Trophoblast cell (in vitro differentiated cells and primary cell): ENCODE measurements around the gene OR51D1.

Experiments
- DNase-seq, 2 donors: peaks; one replicate each; pipeline ENCODE4 v3.0.0-alpha.2; 2016
- H2AFZ ChIP-seq: 2 replicates; pipeline ENCODE4 v1.6.1; 2013; ENCODE audit warnings: low read length, moderate library complexity, mild to moderate bottlenecking; ENCODE audit not compliant: insufficient read depth, poor library complexity
- H2AK5ac ChIP-seq: 2 replicates; pipeline ENCODE4 v1.6.1; 2013; ENCODE audit warnings: mild to moderate bottlenecking, low read length
- H2BK120ac ChIP-seq: 2 replicates; pipeline ENCODE4 v1.6.1; 2013; ENCODE audit warnings: low read length, mild to moderate bottlenecking, moderate library complexity; ENCODE audit not compliant: insufficient read depth, poor library complexity
- H2BK12ac ChIP-seq: 2 replicates; pipeline ENCODE4 v1.6.1; 2013; ENCODE audit warnings: mild to moderate bottlenecking, low read length, moderate library complexity
- H2BK5ac ChIP-seq: 2 replicates; pipeline ENCODE4 v1.6.1; 2013; ENCODE audit warnings: low read length, low read depth, moderate library complexity, mild to moderate bottlenecking; ENCODE audit not compliant: poor library complexity
- H3K14ac ChIP-seq: 2 replicates; pipeline ENCODE4 v1.6.1; 2013; ENCODE audit warnings: mild to moderate bottlenecking, low read length
- H3K18ac ChIP-seq: 2 replicates; pipeline ENCODE4 v1.6.1; 2013; ENCODE audit warnings: mild to moderate bottlenecking, low read length
- H3K23ac ChIP-seq: 2 replicates; pipeline ENCODE4 v1.6.1; 2013; ENCODE audit warnings: low read length
- H3K27ac ChIP-seq: 2 replicates; pipeline ENCODE4 v1.5.1; 2013; ENCODE audit warnings: low read depth, mild to moderate bottlenecking, inconsistent platforms, low read length, moderate library complexity
- H3K27me3 ChIP-seq: 2 replicates; pipeline ENCODE4 v1.6.1; 2013; ENCODE audit warnings: inconsistent platforms, mild to moderate bottlenecking, low read length, moderate library complexity; ENCODE audit not compliant: insufficient read depth
- H3K36me3 ChIP-seq, 2 experiments: 1 replicate in 1 of 2; 2 replicates in 1 of 2; pipeline ENCODE4 v1.6.1; 2013; ENCODE audit warnings: low read length in 2 of 2, mild to moderate bottlenecking in 2 of 2, moderate library complexity in 1 of 2; ENCODE audit not compliant: insufficient read depth in 2 of 2, control insufficient read depth in 1 of 2
- H3K4ac ChIP-seq: 2 replicates; pipeline ENCODE4 v1.6.1; 2013; ENCODE audit warnings: low read depth, mild to moderate bottlenecking, low read length, moderate library complexity
- H3K4me1 ChIP-seq, 2 experiments: 1 replicate in 1 of 2; 2 replicates in 1 of 2; pipeline ENCODE4 v1.6.1; 2013; ENCODE audit warnings: low read length in 2 of 2, mild to moderate bottlenecking in 2 of 2, moderate library complexity in 1 of 2; ENCODE audit not compliant: insufficient read depth in 2 of 2, control insufficient read depth in 1 of 2
- H3K4me2 ChIP-seq: 2 replicates; pipeline ENCODE4 v1.6.1; 2013; ENCODE audit warnings: inconsistent platforms, mild to moderate bottlenecking, low read length, moderate library complexity
- H3K4me3 ChIP-seq: 2 replicates; pipeline ENCODE4 v1.5.1; 2013; ENCODE audit warnings: mild to moderate bottlenecking, low read depth, low read length, inconsistent platforms
- H3K79me1 ChIP-seq: one replicate; pipeline ENCODE4 v1.6.1; 2013; ENCODE audit warnings: low read length
- H3K79me2 ChIP-seq: 2 replicates; pipeline ENCODE4 v1.6.1; 2013; ENCODE audit warnings: low read length, mild to moderate bottlenecking; ENCODE audit not compliant: control insufficient read depth, insufficient read depth, poor library complexity
- H3K9ac ChIP-seq: 2 replicates; pipeline ENCODE4 v1.6.1; 2013; ENCODE audit warnings: mild to moderate bottlenecking, low read length
- H3K9me3 ChIP-seq: 2 replicates; pipeline ENCODE4 v1.6.1; 2013; ENCODE audit warnings: low read depth, mild to moderate bottlenecking, control low read depth, inconsistent platforms, low read length; ENCODE audit not compliant: insufficient read depth
- H4K12ac ChIP-seq: 2 replicates; pipeline ENCODE4 v1.6.1; 2013; ENCODE audit warnings: low read depth, mild to moderate bottlenecking, low read length, moderate library complexity
- H4K8ac ChIP-seq: 2 replicates; pipeline ENCODE4 v1.6.1; 2013; ENCODE audit warnings: low read depth, mild to moderate bottlenecking, low read length, moderate library complexity
- H4K91ac ChIP-seq: one replicate; pipeline ENCODE4 v1.6.1; 2013; ENCODE audit warnings: low read depth, mild to moderate bottlenecking, low read length, moderate library complexity
- WGBS: extraction: QIAGEN DNeasy Blood & Tissue Kit; methylation state at CpG from one replicate; pipeline ENCODE4 v1.1.7; 2013; ENCODE audit warnings: missing lambda C conversion rate; ENCODE audit not compliant: insufficient read length, insufficient coverage; ENCODE audit errors: extremely low coverage; 5-methylcytosine and 5-hydroxymethylcytosine counted together

The OR51D1 gene

DNA sequence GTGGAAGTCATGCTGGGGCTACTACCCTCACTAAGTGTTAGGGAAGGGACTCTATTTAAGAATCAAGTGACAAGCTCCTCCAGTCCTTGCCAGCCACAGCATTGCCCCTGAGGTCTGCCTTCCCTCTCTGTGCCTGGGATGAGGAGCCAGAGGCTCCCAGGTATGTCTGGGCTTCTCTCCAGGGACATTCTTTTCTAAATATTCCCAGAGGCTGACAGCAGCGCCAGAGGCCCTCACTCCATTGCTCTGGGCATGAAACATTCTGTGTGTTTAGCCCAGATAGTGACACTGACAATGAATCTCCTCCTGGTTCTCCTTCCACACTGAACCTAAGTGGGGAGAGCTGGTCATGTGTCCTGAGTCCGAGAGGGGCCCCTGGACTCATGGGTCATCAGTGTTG, 8.7 kb downstream of the OR51D1 start:
- Histone ChIP-seq H3K18ac (no peak overlapping the region), H2AFZ (no peak overlapping the region), H3K27me3 (no peaks in the 10 kb centered on the region), H3K36me3 (no peaks in the 10 kb centered on the region), H3K14ac (no peak overlapping the region), H2BK5ac (no peak overlapping the region), H3K4me1 (peaks cover 7 to 8% of the 10 kb centered on the region in 2 experiments), H3K4me3 (no peak overlapping the region), H4K12ac (no peak overlapping the region), H2BK120ac (no peak overlapping the region), H3K79me1 (no peaks in the 10 kb centered on the region), H2BK12ac (no peak overlapping the region), H3K23ac (no peak overlapping the region), H3K79me2 (no peaks in the 10 kb centered on the region), H3K27ac (no peak overlapping the region), H3K9ac (no peak overlapping the region), H4K91ac (no peak overlapping the region), H3K9me3 (peaks cover 2% of the 10 kb centered on the region), H3K4ac (no peak overlapping the region), H2AK5ac (no peak overlapping the region), H3K4me2 (no peak overlapping the region), H4K8ac (no peak overlapping the region)
- no CpG with 5 or more reads among the region's 2 CpGs for WGBS
- no peak for DNase-seq

- no peak overlapping the region for H3K27ac ChIP-seq
- no peak overlapping the region for H2BK120ac ChIP-seq
- no peak overlapping the region for H4K12ac ChIP-seq
- H3K79me1 ChIP-seq: no peaks in the 10 kb centered on the region
- no peak overlapping the region for H3K18ac ChIP-seq
- H2BK5ac ChIP-seq: no peak overlapping the region
- H2AFZ ChIP-seq: no peak overlapping the region
- no peaks in the 10 kb centered on the region for H3K36me3 ChIP-seq
- no peaks in the 10 kb centered on the region for H3K27me3 ChIP-seq
- no peak overlapping the region for H2AK5ac ChIP-seq
- H3K4ac ChIP-seq: no peak overlapping the region
- H2BK12ac ChIP-seq: no peak overlapping the region
- no CpG with 5 or more reads among the region's 4 CpGs for WGBS
- H3K4me1 ChIP-seq: no peaks in the 10 kb centered on the region
- no peak overlapping the region for H4K91ac ChIP-seq
- H4K8ac ChIP-seq: no peak overlapping the region
- H3K79me2 ChIP-seq: no peaks in the 10 kb centered on the region
- no peak for DNase-seq
- H3K4me3 ChIP-seq: no peak overlapping the region
- no peak overlapping the region for H3K14ac ChIP-seq
- no peak overlapping the region for H3K23ac ChIP-seq
- peaks cover 2% of the 10 kb centered on the region for H3K9me3 ChIP-seq
- no peak overlapping the region for H3K9ac ChIP-seq
- no peak overlapping the region for H3K4me2 ChIP-seq
Measured at GRCh38 chr11:4647766-4648165, 10.5 kb downstream of the OR51D1 start.

DNA sequence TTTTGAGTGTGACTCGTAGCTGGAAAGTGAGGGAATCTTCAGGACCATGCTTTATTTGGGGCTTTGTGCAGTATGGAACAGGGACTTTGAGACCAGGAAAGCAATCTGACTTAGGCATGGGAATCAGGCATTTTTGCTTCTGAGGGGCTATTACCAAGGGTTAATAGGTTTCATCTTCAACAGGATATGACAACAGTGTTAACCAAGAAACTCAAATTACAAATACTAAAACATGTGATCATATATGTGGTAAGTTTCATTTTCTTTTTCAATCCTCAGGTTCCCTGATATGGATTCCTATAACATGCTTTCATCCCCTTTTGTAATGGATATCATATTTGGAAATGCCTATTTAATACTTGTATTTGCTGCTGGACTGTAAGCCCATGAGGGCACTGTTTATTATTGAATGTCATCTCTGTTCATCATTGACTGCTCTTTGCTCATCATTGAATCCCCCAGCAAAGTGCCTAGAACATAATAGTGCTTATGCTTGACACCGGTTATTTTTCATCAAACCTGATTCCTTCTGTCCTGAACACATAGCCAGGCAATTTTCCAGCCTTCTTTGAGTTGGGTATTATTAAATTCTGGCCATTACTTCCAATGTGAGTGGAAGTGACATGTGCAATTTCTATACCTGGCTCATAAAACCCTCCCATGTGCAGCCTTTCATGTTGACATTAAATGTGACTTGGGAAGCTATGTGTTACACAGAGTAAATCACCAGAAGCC, 17.5 kb downstream of the OR51D1 start:
- Histone ChIP-seq H3K27ac (no peak overlapping the region), H3K23ac (no peak overlapping the region), H3K4me1 (no peaks in the 10 kb centered on the region), H4K91ac (no peak overlapping the region), H3K4ac (no peak overlapping the region), H2BK5ac (no peak overlapping the region), H4K12ac (no peak overlapping the region), H2BK12ac (no peak overlapping the region), H3K18ac (no peak overlapping the region), H3K79me1 (no peaks in the 10 kb centered on the region), H3K36me3 (no peaks in the 10 kb centered on the region), H2BK120ac (no peak overlapping the region), H2AK5ac (no peak overlapping the region), H3K27me3 (no peaks in the 10 kb centered on the region), H3K4me2 (no peak overlapping the region), H3K4me3 (no peak overlapping the region), H3K14ac (no peak overlapping the region), H2AFZ (no peak overlapping the region), H4K8ac (no peak overlapping the region), H3K9me3 (no peaks in the 10 kb centered on the region), H3K79me2 (no peaks in the 10 kb centered on the region), H3K9ac (no peak overlapping the region)
- WGBS: no CpG with 5 or more reads among the region's 2 CpGs
- DNase-seq: no peak

- WGBS: no CpG with 5 or more reads among the region's 5 CpGs
- no peak overlapping the region for H3K4ac ChIP-seq
- H2BK5ac ChIP-seq: no peak overlapping the region
- no peak overlapping the region for H3K23ac ChIP-seq
- peaks cover 2% of the 10 kb centered on the region for H3K9me3 ChIP-seq
- H3K27me3 ChIP-seq: no peaks in the 10 kb centered on the region
- H3K4me2 ChIP-seq: no peak overlapping the region
- no peak overlapping the region for H2BK120ac ChIP-seq
- H3K4me1 ChIP-seq: no peaks in the 10 kb centered on the region
- no peak overlapping the region for H2AK5ac ChIP-seq
- no peak overlapping the region for H3K14ac ChIP-seq
- H3K79me1 ChIP-seq: no peaks in the 10 kb centered on the region
- no peak overlapping the region for H4K91ac ChIP-seq
- no peak overlapping the region for H3K9ac ChIP-seq
- H3K4me3 ChIP-seq: no peak overlapping the region
- no peak overlapping the region for H3K18ac ChIP-seq
- H4K12ac ChIP-seq: no peak overlapping the region
- H3K27ac ChIP-seq: no peak overlapping the region
- no peak overlapping the region for H2AFZ ChIP-seq
- no peak for DNase-seq
- no peak overlapping the region for H2BK12ac ChIP-seq
- no peaks in the 10 kb centered on the region for H3K36me3 ChIP-seq
- no peaks in the 10 kb centered on the region for H3K79me2 ChIP-seq
- no peak overlapping the region for H4K8ac ChIP-seq
Measured at GRCh38 chr11:4658629-4659445, 21.6 kb downstream of the OR51D1 start.
